ENCODE results near the gene HAGH.
A peak's percentile ranks its signal among the peaks of the same experiment; 100 is the strongest.
"Not testable (repeated sequence)": the region's sequence is repeated elsewhere in the genome, so short reads cannot be mapped to it uniquely, and the experiment has no call there.

HAGH gene

GRCh38 chr16:1826691-1827573 lies at the start of gene HAGH, which contains the start of gene FAHD1:
Gene HAGH, minus strand, starts transcription at chr16:1826825. Its CDS starts 38 bp downstream, at chr16:1826787.
Gene FAHD1, plus strand, starts transcription at chr16:1827206. Its CDS starts 33 bp downstream, at chr16:1827239.
- peak; percentile 96 to 97 (median 96) for DNase-seq

GRCh38 chr16:1876066-1876465 lies 49.4 kb upstream of the HAGH start:
- not testable (repeated sequence) for DNase-seq

GRCh38 chr16:1874854-1875253 lies 48.2 kb upstream of the HAGH start:
- no peak for DNase-seq

GRCh38 chr16:1871974-1872635 lies 45.5 kb upstream of the HAGH start, which contains the start of gene MEIOB:
Gene MEIOB, minus strand, starts transcription at chr16:1872164. Its CDS starts 3,989 bp downstream, at chr16:1868175.
- peak; percentile 74 to 85 (median 78) for DNase-seq

- peak; percentile 6 to 39 (median 35) for DNase-seq
Measured at GRCh38 chr16:1870365-1871082, 43.9 kb upstream of the HAGH start.

GRCh38 chr16:1865902-1866690 lies 39.5 kb upstream of the HAGH start:
- no peak for DNase-seq

GRCh38 chr16:1863681-1864460 lies 37.2 kb upstream of the HAGH start:
- DNase-seq = peak; percentile 48 to 73 (median 51)

GRCh38 chr16:1862394-1862793 lies 35.8 kb upstream of the HAGH start:
- DNase-seq = no peak

- DNase-seq = no peak
Measured at GRCh38 chr16:1861730-1862129, 35.1 kb upstream of the HAGH start.

- DNase-seq = no peak
Measured at GRCh38 chr16:1859650-1860049, 33.0 kb upstream of the HAGH start.

GRCh38 chr16:1858189-1858865 lies 31.7 kb upstream of the HAGH start:
- no peak for DNase-seq

- no peak for DNase-seq
Measured at GRCh38 chr16:1857433-1858097, 30.9 kb upstream of the HAGH start.

- DNase-seq = no peak
Measured at GRCh38 chr16:1851793-1852192, 25.2 kb upstream of the HAGH start.

GRCh38 chr16:1850981-1851380 lies 24.4 kb upstream of the HAGH start:
- no peak for DNase-seq

- no peak for DNase-seq
Measured at GRCh38 chr16:1846416-1846815, 19.8 kb upstream of the HAGH start.

GRCh38 chr16:1845985-1846384 lies 19.4 kb upstream of the HAGH start:
- DNase-seq = no peak

- DNase-seq = no peak
Measured at GRCh38 chr16:1839554-1839953, 12.9 kb upstream of the HAGH start.

- no peak for DNase-seq
Measured at GRCh38 chr16:1834096-1834495, 7.5 kb upstream of the HAGH start.

GRCh38 chr16:1832838-1833454 lies 6.3 kb upstream of the HAGH start:
- DNase-seq = no peak

Measured in suppressor macrophage treated with lipopolysaccharide for 1 hour (primary cell).